HepG2 (cell line): ENCODE data around the gene TMEM219. TPM values are rescaled to one million over a fixed set of nuclear protein-coding genes. Genes with fewer than 3 reads are reported as not detected.

Source experiments
- AGO1 ChIP-seq: fragments of 200-400 bp; formaldehyde crosslinking; IDR thresholded peaks from 2 replicates; pipeline ENCODE4 v1.6.1; 2017; ENCODE audit warnings: mild to moderate bottlenecking, low read depth, low read length, moderate library complexity; ENCODE audit not compliant: poor library complexity, severe bottlenecking
- ATF7-NPFF ChIP-seq: sonication (generic); formaldehyde crosslinking; IDR thresholded peaks from 2 replicates; pipeline ENCODE4 v1.8.1; 2023; ENCODE audit warnings: mild to moderate bottlenecking, low read depth, missing genetic modification reagents, moderate library complexity
- KDM2A ChIP-seq: sonication (generic); formaldehyde crosslinking; IDR thresholded peaks from 2 replicates; pipeline ENCODE4 v1.4.0; 2020; ENCODE audit warnings: low read depth, missing genetic modification reagents, borderline replicate concordance
- PCBP2 ChIP-seq: fragments of 200-400 bp; formaldehyde crosslinking; optimal IDR thresholded peaks from 2 replicates; pipeline ENCODE3; 2018; ENCODE audit warnings: low read length, low read depth; ENCODE audit not compliant: poor library complexity, severe bottlenecking
- PRMT3 ChIP-seq: sonication (generic); formaldehyde crosslinking; IDR thresholded peaks from 2 replicates; pipeline ENCODE4 v1.8.1; 2022; ENCODE audit warnings: low read depth, mild to moderate bottlenecking, moderate library complexity, missing genetic modification reagents, borderline replicate concordance
- THAP11 ChIP-seq: IDR thresholded peaks from 2 replicates; pipeline ENCODE4 v1.6.1; 2016; ENCODE audit warnings: missing biosample characterization, missing genetic modification reagents
- ZNF12 ChIP-seq: sonication (generic); formaldehyde crosslinking; IDR thresholded peaks from 2 replicates; pipeline ENCODE4 v1.5.0; 2020; ENCODE audit warnings: missing genetic modification reagents
- ZNF263 ChIP-seq: sonication (generic); formaldehyde crosslinking; IDR thresholded peaks from 2 replicates; pipeline ENCODE4 v1.4.0; 2020; ENCODE audit warnings: missing genetic modification reagents
- polyA plus RNA-seq, 8 experiments: library from polyadenylated mRNA; depleted of rRNA in 3 of 8; stranded (reverse) in 7 of 8; unstranded in 1 of 8; fragments of >200 nt; fragmentation: Illumina TruSeq in 4 of 8; extraction: Trizol in 4 of 8; gene quantifications; 2 replicates each; pipeline versions ENCODE4 v1.2.1 to v1.2.3, GENCODE V29; 2011 to 2016; ENCODE audit warnings: low read depth in 4 of 8, missing spikeins in 1 of 8, mixed read lengths in 1 of 8; ENCODE audit not compliant: insufficient read depth in 1 of 8
- total RNA-seq, 5 experiments: library from RNA; depleted of rRNA; stranded (reverse); fragments of >200 nt; fragmentation: Illumina TruSeq; extraction: Trizol; gene quantifications; 2 replicates each; pipeline ENCODE4 v1.2.3, GENCODE V29; 2016; ENCODE audit warnings: low read depth in 1 of 5
- TF ChIP-seq, protein P1 (sequence below): sonication (generic); formaldehyde crosslinking; IDR thresholded peaks from 2 replicates; pipeline ENCODE4 v1.4.0; 2020; ENCODE audit warnings: low read depth, missing genetic modification reagents
- TF ChIP-seq, protein P2 (sequence below): sonication (generic); formaldehyde crosslinking; IDR thresholded peaks from 2 replicates; pipeline ENCODE4 v1.4.0; 2020; ENCODE audit warnings: missing genetic modification reagents, mild to moderate bottlenecking, borderline replicate concordance
- TF ChIP-seq, protein P3 (sequence below): sonication (generic); formaldehyde crosslinking; IDR thresholded peaks from 2 replicates; pipeline ENCODE4 v1.8.1; 2022; ENCODE audit warnings: mild to moderate bottlenecking, missing genetic modification reagents
- TF ChIP-seq, protein P4 (sequence below): sonication (generic); formaldehyde crosslinking; IDR thresholded peaks from 2 replicates; pipeline ENCODE4 v1.8.1; 2023; ENCODE audit warnings: mild to moderate bottlenecking, inconsistent platforms, moderate library complexity, missing genetic modification reagents, borderline replicate concordance
- TF ChIP-seq, protein P5 (sequence below): sonication (generic); formaldehyde crosslinking; IDR thresholded peaks from 2 replicates; pipeline ENCODE4 v1.5.1; 2020; ENCODE audit warnings: missing genetic modification reagents, mild to moderate bottlenecking, borderline replicate concordance
- TF ChIP-seq, protein P6 (sequence below): sonication (generic); formaldehyde crosslinking; IDR thresholded peaks from 2 replicates; pipeline ENCODE4 v1.4.0; 2020; ENCODE audit warnings: missing genetic modification reagents, borderline replicate concordance

TMEM219 gene
- total and polyA plus RNA-seq, 2 of the 13 experiments (the other 11 are each of a cell fraction or from before 2014, with no cell fraction given): 105 to 115 TPM

DNA sequence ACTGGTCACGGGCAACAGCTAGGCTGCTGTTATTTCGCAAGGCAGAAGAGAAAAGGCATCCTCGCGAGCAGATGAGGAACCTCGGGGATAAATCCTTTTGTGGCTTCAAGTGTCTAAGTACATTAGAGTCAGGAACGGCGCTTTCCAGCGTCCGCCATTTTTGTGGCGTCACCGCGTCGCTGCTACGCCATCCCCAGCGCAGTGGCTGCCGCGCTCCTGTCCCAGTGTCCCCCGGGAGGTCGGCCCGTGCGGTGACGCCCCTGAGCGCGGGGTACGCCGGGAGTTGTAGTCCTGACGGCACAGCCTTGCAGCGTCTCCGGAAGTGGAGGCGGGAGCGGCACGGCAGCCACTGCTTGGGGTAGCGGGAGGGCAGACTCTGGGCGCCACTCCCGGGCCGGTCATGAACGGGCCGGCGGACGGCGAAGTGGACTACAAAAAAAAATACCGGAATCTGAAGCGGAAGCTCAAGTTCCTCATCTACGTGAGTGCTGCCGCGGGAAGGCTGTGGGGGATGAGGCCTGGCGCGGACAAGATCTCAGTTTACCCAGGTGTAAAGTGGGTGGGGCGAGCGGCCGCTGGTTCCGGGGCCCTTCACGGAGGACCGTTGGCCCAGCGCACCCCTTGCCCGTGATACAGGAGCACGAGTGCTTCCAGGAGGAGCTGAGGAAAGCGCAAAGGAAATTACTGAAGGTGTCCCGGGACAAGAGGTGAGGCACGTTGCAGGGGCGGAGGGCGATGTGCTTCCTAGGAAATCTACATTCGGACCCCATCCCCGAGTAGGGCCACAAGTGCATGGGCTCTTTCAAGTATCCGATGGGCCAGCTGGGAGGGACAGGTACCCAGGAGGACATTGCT is 34.3 kb downstream of the TMEM219 start, which contains the start of gene INO80E (continued):
- TF ChIP-seq, protein P1, sequence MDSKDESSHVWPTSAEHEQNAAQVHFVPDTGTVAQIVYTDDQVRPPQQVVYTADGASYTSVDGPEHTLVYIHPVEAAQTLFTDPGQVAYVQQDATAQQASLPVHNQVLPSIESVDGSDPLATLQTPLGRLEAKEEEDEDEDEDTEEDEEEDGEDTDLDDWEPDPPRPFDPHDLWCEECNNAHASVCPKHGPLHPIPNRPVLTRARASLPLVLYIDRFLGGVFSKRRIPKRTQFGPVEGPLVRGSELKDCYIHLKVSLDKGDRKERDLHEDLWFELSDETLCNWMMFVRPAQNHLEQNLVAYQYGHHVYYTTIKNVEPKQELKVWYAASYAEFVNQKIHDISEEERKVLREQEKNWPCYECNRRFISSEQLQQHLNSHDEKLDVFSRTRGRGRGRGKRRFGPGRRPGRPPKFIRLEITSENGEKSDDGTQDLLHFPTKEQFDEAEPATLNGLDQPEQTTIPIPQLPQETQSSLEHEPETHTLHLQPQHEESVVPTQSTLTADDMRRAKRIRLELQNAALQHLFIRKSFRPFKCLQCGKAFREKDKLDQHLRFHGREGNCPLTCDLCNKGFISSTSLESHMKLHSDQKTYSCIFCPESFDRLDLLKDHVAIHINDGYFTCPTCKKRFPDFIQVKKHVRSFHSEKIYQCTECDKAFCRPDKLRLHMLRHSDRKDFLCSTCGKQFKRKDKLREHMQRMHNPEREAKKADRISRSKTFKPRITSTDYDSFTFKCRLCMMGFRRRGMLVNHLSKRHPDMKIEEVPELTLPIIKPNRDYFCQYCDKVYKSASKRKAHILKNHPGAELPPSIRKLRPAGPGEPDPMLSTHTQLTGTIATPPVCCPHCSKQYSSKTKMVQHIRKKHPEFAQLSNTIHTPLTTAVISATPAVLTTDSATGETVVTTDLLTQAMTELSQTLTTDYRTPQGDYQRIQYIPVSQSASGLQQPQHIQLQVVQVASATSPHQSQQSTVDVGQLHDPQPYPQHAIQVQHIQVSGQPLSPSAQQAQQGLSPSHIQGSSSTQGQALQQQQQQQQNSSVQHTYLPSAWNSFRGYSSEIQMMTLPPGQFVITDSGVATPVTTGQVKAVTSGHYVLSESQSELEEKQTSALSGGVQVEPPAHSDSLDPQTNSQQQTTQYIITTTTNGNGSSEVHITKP (CRISPR knock-in tag): peak; percentile 89
- TF ChIP-seq, protein P2, sequence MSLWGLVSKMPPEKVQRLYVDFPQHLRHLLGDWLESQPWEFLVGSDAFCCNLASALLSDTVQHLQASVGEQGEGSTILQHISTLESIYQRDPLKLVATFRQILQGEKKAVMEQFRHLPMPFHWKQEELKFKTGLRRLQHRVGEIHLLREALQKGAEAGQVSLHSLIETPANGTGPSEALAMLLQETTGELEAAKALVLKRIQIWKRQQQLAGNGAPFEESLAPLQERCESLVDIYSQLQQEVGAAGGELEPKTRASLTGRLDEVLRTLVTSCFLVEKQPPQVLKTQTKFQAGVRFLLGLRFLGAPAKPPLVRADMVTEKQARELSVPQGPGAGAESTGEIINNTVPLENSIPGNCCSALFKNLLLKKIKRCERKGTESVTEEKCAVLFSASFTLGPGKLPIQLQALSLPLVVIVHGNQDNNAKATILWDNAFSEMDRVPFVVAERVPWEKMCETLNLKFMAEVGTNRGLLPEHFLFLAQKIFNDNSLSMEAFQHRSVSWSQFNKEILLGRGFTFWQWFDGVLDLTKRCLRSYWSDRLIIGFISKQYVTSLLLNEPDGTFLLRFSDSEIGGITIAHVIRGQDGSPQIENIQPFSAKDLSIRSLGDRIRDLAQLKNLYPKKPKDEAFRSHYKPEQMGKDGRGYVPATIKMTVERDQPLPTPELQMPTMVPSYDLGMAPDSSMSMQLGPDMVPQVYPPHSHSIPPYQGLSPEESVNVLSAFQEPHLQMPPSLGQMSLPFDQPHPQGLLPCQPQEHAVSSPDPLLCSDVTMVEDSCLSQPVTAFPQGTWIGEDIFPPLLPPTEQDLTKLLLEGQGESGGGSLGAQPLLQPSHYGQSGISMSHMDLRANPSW (CRISPR knock-in tag): peak; percentile 94; the same call in 1 of the 2 replicates
- TF ChIP-seq, protein P3, sequence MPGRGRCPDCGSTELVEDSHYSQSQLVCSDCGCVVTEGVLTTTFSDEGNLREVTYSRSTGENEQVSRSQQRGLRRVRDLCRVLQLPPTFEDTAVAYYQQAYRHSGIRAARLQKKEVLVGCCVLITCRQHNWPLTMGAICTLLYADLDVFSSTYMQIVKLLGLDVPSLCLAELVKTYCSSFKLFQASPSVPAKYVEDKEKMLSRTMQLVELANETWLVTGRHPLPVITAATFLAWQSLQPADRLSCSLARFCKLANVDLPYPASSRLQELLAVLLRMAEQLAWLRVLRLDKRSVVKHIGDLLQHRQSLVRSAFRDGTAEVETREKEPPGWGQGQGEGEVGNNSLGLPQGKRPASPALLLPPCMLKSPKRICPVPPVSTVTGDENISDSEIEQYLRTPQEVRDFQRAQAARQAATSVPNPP (CRISPR knock-in tag): no peak
- TF ChIP-seq KDM2A (CRISPR knock-in tag) (peak; percentile 91), ATF7-NPFF (CRISPR knock-in tag) (peak; percentile 52), PCBP2 (no peak), AGO1 (peak; percentile 85), PRMT3 (CRISPR knock-in tag) (0 out of 2 replicates have a peak, but pooled peaks have one; percentile 20), THAP11 (peak; percentile 100), ZNF12 (CRISPR knock-in tag) (peak; percentile 54; the same call in 1 of the 2 replicates), ZNF263 (CRISPR knock-in tag) (peak; percentile 45; the same call in 1 of the 2 replicates)
- TF ChIP-seq, protein P4, sequence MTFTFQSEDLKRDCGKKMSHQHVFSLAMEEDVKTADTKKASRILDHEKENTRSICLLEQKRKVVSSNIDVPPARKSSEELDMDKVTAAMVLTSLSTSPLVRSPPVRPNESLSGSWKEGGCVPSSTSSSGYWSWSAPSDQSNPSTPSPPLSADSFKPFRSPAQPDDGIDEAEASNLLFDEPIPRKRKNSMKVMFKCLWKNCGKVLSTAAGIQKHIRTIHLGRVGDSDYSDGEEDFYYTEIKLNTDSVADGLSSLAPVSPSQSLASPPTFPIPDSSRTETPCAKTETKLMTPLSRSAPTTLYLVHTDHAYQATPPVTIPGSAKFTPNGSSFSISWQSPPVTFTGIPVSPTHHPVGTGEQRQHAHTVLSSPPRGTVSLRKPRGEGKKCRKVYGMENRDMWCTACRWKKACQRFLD (CRISPR knock-in tag): peak; percentile 32; the same call in 1 of the 2 replicates
- TF ChIP-seq, protein P5, sequence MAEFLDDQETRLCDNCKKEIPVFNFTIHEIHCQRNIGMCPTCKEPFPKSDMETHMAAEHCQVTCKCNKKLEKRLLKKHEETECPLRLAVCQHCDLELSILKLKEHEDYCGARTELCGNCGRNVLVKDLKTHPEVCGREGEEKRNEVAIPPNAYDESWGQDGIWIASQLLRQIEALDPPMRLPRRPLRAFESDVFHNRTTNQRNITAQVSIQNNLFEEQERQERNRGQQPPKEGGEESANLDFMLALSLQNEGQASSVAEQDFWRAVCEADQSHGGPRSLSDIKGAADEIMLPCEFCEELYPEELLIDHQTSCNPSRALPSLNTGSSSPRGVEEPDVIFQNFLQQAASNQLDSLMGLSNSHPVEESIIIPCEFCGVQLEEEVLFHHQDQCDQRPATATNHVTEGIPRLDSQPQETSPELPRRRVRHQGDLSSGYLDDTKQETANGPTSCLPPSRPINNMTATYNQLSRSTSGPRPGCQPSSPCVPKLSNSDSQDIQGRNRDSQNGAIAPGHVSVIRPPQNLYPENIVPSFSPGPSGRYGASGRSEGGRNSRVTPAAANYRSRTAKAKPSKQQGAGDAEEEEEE (CRISPR knock-in tag): no peak
- TF ChIP-seq, protein P6, sequence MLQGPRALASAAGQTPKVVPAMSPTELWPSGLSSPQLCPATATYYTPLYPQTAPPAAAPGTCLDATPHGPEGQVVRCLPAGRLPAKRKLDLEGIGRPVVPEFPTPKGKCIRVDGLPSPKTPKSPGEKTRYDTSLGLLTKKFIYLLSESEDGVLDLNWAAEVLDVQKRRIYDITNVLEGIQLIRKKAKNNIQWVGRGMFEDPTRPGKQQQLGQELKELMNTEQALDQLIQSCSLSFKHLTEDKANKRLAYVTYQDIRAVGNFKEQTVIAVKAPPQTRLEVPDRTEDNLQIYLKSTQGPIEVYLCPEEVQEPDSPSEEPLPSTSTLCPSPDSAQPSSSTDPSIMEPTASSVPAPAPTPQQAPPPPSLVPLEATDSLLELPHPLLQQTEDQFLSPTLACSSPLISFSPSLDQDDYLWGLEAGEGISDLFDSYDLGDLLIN (CRISPR knock-in tag): peak; percentile 68; the same call in 1 of the 2 replicates
